ENCODE results near the gene GPRIN2.
"Not testable (repeated sequence)": the region's sequence is repeated elsewhere in the genome, so short reads cannot be mapped to it uniquely, and the experiment has no call there.

The GPRIN2 gene

DNA sequence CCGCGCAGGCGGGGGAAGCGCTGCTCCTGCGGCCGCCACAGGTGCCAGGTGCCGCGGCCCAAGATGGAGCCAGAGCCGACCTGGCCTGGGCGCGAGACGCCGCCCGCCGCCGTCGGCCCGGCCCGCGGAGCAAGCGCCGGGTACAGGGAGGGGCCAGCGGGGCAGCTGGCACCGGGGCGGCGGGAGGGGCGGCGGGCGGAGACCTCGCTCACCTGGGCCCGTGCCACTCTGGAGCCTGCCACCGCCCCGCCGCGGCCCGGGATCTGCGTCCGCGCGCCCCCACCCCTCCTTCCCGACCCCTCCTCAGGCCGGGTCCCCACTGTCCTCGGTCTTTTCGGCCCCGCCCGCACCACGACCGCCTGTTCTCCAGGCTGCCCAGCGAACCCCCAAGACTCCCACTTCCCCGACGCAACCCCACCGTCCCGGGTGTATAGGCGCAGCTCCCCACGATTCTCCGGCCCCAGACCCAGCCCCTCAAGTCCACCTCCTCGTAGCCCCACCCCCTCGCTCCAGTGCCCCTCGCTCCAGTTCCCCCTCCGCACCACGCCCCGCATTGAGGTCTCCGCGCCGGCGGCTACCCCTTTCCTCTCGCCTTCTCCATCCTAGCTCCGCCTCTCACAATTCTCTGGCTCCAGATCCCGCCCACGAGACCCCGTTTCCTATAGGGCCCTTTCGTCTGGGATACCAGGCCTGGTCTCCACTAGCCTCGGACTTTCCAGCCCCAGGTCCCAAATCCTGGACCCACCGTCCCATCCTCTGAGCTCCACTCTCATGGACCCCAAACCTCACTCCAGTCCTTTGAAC lies at the start of gene GPRIN2:
TSS of gene GPRIN2 (minus strand) at position 144 of the 804 bp plus-strand sequence. CDS start 5,922 bp downstream, outside the sequence.
- no peak for DNase-seq

DNA sequence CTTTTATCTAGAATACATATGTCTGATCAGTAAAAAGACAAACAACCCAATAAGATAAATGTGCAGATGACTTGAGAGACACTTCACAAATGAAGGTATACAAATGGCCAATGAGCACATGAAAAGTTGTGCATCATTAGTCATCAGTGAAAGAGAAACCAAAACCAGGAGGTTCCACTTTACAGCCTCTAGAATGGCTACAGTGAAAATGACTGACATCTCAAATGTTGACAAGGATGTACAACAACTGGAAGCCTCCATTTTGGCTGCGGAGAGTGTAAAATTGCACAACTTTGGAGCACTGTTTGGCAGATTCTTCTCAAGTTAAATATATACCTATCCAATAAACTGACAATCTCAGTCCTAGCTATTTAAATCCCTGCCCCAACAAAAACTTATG lies 44.1 kb upstream of the GPRIN2 start:
- DNase-seq, result not testable (repeated sequence)

DNA sequence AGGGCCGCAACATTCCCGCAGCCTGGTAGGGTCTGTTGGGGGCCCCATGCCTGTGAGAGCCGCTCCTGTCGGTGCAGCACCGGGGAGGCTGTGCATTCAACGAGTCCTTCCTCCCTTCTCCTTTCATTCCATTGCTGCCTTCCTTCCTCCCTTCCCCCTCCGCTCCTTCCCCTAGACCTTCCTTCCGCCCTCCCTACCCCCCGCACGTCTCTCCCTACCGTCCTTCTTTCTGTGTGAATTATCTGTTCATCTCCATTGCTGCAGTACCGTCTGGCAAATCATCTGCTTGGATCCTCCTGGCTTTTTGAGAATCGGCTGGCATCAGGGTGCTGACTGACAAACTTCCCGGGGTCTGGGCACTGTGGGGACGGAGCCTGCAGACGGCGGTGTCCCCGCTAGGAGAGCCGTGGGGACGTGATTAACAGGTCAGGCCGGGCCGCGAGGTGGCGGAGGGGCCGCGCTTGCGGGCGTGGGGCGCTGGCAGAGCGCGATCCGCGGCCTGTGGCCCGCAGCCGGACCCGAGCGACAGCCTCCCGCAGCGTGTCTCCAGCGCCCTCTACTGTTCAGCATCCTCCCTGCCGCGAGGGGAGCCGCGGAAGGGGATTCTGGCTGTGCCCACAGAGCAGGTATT lies 41.3 kb upstream of the GPRIN2 start:
- peak; percentile 30 for DNase-seq

DNA sequence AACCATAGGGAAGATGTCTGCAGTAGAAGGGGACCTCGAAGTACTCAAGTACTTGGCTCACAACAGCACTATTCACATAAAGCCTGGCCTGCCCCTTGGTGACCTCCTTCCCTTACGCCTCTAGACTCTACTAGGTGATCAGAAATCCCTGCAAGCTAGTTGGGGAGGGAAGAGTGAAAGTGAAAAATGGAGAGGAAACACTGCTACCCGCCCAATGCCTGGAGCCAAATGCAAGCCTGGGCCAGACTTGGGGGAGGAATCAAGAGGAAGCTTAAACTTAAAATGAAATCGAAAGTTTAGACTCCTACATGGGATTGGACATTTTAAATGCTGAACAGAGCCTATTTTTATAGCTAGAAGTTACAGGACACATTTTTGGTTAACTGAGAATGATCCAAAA lies 40.1 kb upstream of the GPRIN2 start:
- DNase-seq, result not testable (repeated sequence)

DNA sequence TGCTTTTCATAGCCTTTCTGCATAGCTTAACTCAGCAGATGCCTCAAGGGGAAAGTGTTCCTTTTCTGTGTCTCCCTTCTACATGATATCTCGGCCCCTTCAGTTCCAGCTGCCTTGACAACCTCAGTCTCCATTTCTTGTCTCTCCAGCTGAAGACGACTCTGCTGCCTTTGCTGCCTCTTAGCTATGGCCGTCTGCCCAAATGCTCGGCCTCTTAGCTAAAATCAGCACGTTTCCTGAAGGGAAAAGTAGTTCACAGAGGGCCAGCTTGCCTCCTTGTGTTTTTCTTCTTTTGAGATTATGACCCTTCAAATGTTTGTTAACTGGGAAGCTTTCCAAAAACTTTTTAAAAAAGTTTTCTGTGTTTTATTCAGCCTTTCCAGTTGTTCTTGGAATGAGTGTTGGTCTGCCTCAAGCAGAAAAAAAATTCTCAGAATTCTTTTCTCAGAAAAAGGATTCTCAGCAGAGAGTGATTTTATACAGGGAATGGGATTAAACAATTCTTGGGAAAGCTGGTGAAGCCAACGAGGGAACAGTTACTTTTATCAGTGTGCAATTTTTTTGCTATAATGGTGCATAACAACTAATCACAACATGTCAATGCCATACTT lies 38.1 kb upstream of the GPRIN2 start:
- DNase-seq, result not testable (repeated sequence)

DNA sequence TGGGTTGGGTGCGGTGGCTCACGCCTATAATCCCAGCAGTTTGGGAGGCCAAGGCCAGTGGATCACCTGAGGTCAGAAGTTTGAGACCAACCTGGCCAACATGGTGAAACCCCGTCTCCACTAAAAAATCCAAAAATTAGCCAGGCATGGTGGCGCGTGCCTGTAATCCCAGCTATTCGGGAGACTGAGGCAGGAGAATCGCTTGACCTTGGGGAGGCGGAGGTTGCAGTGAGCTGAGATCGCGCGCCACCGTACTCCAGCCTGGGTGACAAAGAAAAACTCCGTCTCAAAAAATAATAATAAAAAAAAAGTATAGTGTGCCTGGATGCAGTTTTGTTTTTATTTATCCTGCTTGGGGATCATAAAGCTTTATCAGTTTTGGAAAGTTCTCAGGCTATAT lies 36.8 kb upstream of the GPRIN2 start:
- DNase-seq, result not testable (repeated sequence)

DNA sequence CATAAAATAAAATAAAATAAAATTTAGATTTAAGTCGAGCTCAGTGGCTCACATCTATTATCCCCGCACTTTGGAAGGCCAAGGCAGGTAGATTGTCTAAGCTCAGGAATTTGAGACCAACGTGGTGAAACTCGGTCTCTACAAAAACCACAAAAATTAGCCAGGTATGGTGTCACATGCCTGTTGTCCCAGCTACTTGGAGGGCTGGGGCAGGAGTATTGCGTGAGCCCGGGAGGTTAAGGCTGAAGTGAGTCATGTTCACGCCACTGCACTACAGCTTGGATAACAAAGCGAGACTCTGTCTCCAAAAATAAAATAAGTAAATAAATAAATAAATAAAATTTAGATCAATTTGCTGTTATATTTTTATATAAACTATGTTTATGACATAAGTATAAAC lies 34.6 kb upstream of the GPRIN2 start:
- DNase-seq, result not testable (repeated sequence)

DNA sequence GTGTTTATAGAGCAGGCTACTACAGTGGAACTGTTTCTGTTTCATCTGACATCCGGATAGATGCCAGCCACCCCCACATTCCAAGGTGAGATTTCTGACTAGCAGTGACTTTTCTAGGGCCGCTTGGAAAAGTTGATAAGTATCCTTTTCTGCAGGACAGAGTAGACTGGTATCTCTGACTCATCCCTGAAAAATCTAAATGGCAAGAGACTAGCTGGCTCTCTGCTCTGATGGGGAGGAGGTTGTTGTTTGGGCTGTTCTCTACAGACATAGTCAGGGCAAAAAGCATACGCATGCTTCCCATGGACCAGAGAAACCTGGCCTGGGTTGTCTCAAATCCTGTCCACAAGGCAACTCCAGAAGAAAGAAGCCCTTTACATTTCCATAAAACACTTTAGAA lies 33.1 kb upstream of the GPRIN2 start:
- not testable (repeated sequence) for DNase-seq

DNA sequence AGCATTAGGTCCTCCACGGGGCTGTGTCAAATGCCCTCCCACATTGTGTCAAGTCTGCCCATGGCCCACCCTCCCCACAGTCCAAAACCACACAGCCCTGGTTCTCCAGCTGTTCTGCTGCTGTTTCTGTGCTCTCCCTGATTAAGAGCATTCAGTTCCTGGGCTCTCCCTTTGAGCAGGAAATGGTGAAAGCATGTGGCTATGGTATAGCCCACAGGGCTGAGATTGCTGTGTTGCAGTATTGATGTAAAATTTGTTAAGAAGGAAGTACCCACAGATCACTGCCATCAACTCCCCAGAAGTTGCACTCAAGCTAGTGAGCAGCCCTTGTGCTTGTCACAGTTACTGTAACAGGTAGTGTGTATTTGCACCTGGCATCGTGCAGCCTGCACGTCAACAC lies 31.8 kb upstream of the GPRIN2 start:
- DNase-seq, result not testable (repeated sequence)

DNA sequence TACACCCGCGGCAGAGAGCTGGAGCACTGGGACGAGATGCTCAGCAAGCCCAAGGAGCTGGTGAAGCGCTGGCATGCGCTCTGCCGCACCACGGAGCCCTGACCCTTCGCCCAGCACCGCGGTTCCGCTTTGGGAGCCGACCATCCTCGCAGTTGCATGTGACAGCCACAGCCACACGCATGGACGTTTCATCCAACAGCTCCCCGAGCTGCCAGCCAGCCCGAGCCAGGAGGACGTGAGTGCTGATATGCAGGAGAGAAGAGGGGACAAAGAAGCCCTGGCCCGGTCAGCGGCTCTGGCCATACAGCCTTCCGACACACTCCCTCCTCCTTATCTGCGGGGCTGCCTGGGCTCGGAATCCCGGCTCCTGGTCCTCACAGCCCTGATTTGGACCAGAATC lies 31.1 kb upstream of the GPRIN2 start:
- DNase-seq, result not testable (repeated sequence)

DNA sequence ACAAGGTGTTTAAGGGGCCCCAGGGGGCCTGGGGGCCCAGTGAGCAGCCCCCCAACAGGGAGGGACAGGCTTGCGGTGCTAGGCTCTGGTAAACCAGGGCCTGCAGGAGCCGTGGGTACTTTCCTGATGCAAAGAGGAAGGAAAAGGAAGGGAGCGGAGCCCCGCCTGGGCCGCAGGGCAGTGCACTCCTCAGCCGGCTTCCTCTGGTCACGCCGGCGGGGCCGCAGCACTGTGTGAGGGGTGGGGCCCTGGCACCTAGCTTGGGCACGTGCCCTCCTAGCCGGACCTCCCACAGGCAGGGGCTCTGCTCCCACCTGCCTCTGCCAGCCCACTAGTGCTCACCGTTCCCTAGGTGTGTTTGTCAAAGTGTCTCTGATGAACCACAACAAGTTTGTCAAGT lies 28.8 kb upstream of the GPRIN2 start:
- DNase-seq, result not testable (repeated sequence)

DNA sequence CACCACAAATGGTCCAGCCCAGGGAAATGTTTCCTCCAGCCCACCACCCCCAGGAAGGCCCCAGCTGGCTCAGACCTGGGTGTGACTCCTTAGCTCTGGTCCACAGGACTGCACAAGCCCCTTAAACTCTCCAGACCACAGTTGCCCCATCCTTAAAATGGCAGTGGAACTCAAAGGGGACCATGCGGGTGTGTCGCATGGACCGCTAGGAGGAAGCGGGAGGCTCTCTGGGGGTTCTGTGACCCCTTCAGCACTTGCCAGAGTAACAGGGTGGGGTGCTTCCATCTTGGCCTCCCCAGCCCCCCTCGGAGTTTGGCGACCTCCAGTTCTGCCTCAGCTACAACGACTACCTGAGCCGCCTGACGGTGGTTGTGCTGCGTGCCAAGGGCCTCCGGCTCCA lies 27.7 kb upstream of the GPRIN2 start:
- not testable (repeated sequence) for DNase-seq

DNA sequence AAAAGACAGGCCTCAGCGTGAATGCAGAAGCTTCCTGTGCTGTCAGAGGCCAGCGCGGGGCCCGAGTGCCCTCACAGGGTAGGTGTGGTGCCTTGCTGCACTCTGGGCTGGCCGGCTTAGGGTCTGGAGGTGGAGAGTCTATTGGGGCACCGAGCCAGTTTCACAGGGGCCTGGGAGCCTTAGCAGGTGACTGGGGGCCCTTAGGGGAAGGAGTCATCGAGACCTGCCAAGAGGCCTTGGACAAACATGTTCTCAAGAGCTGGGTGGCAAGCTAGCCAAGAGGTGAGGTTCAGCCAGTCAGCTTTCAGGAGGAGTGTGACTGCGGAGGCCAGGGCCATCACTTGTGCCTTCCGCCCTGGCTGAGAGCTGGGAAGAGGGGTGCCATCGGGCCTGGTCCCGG lies 26.1 kb upstream of the GPRIN2 start:
- DNase-seq, result not testable (repeated sequence)

DNA sequence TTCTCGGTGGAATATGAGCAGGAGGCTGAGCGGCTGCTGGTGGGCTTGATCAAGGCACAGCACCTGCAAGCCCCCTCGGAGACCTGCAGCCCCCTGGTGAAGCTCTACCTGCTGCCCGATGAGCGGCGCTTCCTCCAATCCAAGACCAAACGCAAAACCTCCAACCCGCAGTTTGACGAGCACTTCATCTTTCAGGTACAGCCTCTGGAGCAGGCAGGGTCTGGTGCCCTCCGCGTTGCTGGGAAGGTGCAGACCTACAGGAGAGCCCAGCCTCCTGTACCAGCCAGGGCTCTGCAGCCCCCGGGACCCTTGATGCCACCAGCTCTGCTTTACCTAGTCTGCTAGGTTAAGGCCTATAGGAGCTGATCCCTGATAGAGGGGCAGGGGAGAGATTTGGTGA lies 25.5 kb upstream of the GPRIN2 start:
- DNase-seq, result not testable (repeated sequence)

DNA sequence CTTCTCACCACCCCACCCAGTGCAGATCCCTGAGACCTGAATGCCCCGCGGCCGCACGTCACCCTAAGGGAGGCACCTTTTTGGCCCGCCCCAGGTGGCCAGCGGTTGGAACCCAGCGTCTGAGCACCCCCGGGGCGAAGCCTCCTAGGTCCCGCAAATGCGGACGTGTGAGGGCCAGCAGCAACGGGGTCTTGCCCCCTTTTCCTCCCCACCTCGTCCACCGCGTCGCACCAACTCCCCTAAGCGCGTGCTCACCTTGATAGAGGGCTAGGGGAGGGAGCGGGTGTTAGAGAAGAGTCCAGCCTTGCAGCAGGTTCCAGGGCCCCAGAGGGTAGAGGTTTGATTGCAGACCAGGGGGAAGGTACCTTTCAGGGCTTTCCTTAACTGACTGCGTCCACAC lies 22.9 kb upstream of the GPRIN2 start:
- DNase-seq, result not testable (repeated sequence)

DNA sequence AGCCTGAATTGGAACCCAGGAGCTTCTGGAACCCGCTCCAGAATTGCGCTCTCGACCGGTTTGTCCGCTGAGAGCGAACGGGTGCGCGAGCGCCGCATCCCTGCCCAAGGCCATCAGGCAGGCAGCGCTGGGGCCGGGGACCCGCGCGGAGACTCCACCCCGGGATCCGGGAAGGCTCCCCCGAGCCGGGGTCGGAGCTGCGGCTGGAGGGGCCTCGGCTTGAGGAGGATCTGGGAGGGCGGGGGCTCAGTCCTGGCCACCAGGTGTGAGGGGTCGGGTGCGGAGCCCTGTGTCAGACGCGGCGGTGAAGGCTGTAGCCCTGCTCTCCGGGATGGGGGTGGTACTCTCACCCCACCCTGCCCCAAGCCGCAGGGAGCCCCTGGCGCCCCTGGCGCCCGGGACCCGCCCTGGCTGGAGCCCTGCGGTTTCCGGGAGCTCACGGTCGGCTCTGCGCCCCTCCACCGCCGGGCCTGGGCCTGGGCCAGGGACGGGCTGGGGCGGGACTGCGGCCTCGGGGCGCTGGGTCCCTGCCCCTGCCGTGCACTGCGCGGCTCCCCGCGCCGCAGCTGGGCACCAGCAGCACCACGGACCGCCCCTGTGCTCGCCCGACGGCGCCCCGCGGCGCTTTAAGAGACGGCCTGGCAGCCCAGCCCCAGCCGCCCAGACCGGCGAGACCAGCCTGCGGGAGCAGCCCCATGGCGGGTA lies 22.2 kb upstream of the GPRIN2 start, which contains the start of gene SYT15:
TSS of gene SYT15 (plus strand) at position 655 of the 705 bp plus-strand sequence. CDS start at position 696, 41 bp downstream.
- DNase-seq, result not testable (repeated sequence)

DNA sequence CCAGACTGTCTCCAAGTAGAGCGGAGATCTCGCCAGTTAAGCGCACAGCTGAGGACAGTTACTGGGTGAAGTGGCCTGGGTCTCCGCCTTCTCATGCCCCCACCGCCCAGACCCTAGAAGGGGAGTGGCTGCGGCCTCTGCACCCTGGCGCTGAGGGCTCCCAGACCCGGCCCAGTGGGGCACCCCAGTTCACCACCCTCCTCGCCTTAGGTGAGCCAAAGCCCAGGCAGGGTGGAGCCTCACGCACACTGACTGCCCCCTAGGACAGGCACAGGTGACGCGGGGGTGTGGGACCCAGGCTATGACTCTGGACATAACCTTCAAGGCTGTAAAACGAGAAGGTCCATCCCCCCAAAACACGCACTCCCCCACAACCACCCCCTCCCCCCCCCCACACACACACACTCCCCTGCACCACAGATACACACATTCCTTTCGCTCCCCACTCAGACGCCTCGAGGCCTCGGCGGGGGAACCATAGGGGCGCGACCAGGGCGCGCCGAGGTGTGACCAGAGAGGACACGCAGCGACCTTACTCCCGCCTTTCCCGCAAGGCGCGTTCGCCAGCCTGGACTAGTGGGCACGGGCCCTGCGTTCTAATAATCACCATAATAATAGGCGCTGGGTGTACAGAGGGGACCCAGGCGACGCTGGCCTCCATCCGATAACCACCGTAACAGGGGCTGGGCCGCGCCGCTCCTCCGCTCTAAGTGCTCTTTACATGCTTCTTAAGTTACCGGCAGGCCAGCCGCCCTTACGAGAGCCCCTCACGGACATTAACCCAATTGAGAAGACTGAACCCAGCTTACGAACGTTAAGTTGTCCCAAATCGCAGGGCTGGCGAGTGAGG lies 21.4 kb upstream of the GPRIN2 start:
- not testable (repeated sequence) for DNase-seq

DNA sequence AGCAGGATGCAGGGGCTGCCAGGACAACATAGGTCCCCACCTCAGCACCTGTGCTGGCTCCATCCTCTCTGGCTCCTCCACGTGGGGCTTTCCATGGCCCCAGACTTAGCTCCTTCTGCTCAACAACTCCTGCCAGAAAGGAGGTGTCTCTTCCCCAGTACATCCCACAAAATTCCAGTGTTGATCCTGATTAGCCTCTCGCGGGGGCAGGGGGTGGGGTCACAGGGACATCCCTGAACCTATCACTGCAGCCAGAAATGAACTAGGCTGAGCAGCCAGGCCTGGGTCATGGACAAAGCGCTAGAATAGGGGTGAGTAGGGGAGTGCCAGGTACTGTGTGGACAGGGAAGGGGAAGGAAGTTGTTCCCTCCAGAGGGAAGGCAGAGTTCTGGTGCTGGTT lies 17.4 kb upstream of the GPRIN2 start:
- not testable (repeated sequence) for DNase-seq

DNA sequence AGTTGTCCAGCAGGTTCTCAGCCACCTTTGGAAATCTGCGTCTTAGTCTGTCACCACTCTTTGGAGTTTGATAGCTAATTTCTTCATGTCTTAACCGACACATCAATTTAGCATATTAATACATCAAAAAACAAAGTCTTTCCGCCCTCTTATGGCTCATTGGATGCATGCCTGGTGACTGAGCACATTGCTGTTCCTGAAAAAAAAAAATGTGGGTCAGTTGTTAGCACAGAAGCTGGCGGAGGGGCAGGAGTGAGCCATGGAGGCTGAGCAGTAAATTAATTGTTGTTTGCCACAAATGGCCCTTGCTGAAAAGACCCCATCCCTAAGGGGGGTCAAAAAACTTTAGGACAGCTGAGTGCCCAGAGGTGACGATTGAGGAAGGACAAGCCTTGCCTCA lies 16.9 kb upstream of the GPRIN2 start:
- not testable (repeated sequence) for DNase-seq

DNA sequence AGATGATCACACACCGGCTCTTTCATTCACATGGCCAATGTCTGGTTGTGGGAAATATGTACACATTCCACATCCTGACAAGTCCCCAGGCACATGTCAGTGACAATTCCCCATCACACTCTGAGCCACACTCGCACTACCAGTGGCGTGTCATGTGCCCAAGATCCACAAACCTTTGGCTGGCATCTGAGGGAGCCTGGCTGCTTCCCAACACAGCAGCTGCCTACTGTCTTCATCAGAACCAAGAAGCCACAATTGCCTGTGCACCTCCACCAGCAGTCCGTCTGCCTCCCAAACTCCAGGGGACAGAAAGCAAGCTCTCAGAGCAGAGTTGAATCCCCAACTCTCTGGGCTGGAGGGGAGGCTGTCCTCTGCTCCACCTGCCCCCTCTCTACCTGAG lies 16.3 kb upstream of the GPRIN2 start:
- not testable (repeated sequence) for DNase-seq

DNA sequence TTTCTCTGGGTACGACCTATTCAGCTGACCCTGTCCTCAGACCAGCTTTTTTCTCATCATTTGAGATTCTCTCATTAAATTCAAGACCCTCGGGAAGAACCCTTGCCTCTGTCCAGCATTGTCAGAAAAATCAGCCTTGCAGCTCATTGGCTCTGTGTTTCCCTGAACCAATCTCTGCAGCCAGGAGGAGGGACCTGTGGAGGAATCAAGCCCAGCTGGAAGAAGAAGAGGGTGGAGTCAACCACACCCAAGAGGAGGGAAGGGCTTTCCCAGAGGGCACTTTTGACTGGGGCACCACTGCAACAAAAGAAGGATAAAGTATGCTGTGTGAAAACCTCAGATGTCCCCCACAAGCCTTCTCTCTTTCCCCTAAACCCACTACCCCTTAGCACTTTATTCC lies 14.2 kb upstream of the GPRIN2 start:
- DNase-seq, result not testable (repeated sequence)

DNA sequence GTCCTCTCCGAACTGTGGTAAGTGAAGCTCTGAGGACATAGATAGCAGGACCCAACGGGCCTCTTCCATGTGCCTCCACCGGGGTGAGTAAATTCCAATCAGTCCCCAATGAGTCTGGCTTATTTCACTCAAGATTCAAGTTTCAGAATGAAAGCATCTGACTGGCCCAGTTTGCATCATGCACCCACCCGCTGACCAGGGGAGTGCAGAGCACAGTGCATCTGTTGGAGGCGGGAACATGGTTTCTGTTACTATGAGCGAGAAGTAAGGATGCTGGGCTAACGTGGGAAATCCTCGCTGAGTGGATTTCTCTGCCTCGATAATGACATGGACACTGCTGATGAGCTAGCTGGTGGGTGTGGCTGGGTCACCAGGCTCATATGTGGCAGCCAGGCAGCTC lies 10.7 kb upstream of the GPRIN2 start:
- not testable (repeated sequence) for DNase-seq
